Activated naive CD8-positive, alpha-beta T cell treated with anti-CD3 and anti-CD28 coated beads for 36 hours (primary cell): ENCODE measurements around the gene PRKACB. TPM values are rescaled to one million over a fixed set of nuclear protein-coding genes. Genes with fewer than 3 reads are reported as not detected.
A peak's percentile ranks its signal among the peaks of the same experiment; 100 is the strongest.
"Not testable (repeated sequence)": the region's sequence is repeated elsewhere in the genome, so short reads cannot be mapped to it uniquely, and the experiment has no call there.

ENCODE experiments used
- DNase-seq: peaks from one replicate; pipeline ENCODE4 v3.0.0; 2021
- H3K27ac Mint-ChIP-seq: one replicate; pipeline ENCODE4 v1.8.0; 2022; ENCODE audit warnings: mild to moderate bottlenecking, moderate library complexity, mixed read lengths
- H3K27me3 Mint-ChIP-seq: one replicate; pipeline ENCODE4 v1.8.0; 2022; ENCODE audit warnings: mild to moderate bottlenecking, mixed read lengths
- H3K36me3 Mint-ChIP-seq: one replicate; pipeline ENCODE4 v1.8.0; 2021; ENCODE audit warnings: mild to moderate bottlenecking, mixed read lengths
- H3K4me1 Mint-ChIP-seq: one replicate; pipeline ENCODE4 v1.8.0; 2021; ENCODE audit warnings: mixed read lengths
- H3K4me3 Mint-ChIP-seq: one replicate; pipeline ENCODE4 v1.8.0; 2022; ENCODE audit warnings: mild to moderate bottlenecking, moderate library complexity, mixed read lengths
- H3K9me3 Mint-ChIP-seq: one replicate; pipeline ENCODE4 v1.8.0; 2022; ENCODE audit warnings: mixed read lengths
- total RNA-seq, 2 experiments: library from RNA; stranded (reverse); gene quantifications; one replicate each; pipeline ENCODE4 v1.2.3, GENCODE V29; 2021

PRKACB gene
- total RNA-seq, result 10 to 100 TPM; 43.2 to 49.7 TPM

GRCh38 chr1:84143796-84144565 lies at the start of gene PRKACB:
Gene PRKACB (plus strand): TSS chr1:84144271. CDS start chr1:84144362, 91 bp downstream.
- H3K9me3 Mint-ChIP-seq, result peaks cover 1% of the 10 kb centered on the region
- H3K4me1 Mint-ChIP-seq, result peaks cover 33% of the 10 kb centered on the region
- no peak for DNase-seq
- H3K27me3 Mint-ChIP-seq, result no peaks in the 10 kb centered on the region
- peak within 1 kb of the TSS; percentile 92 for H3K4me3 Mint-ChIP-seq
- peak within 1 kb of the TSS; percentile 96 for H3K27ac Mint-ChIP-seq
- peaks cover 4% of the 10 kb centered on the region for H3K36me3 Mint-ChIP-seq

- no peak for DNase-seq
- H3K9me3 Mint-ChIP-seq, result no peaks in the 10 kb centered on the region
- H3K27ac Mint-ChIP-seq, result no peak overlapping the region
- no peak overlapping the region for H3K4me3 Mint-ChIP-seq
- peaks cover 14% of the 10 kb centered on the region for H3K4me1 Mint-ChIP-seq
- no peaks in the 10 kb centered on the region for H3K27me3 Mint-ChIP-seq
- peaks cover 11% of the 10 kb centered on the region for H3K36me3 Mint-ChIP-seq
Observed at GRCh38 chr1:84095308-84095707, 48.8 kb upstream of the PRKACB start.

- no peaks in the 10 kb centered on the region for H3K27me3 Mint-ChIP-seq
- no peak overlapping the region for H3K4me3 Mint-ChIP-seq
- peaks cover 10% of the 10 kb centered on the region for H3K4me1 Mint-ChIP-seq
- no peak overlapping the region for H3K27ac Mint-ChIP-seq
- DNase-seq, result no peak
- peaks cover 11% of the 10 kb centered on the region for H3K36me3 Mint-ChIP-seq
- H3K9me3 Mint-ChIP-seq, result no peaks in the 10 kb centered on the region
Observed at GRCh38 chr1:84096176-84096575, 47.9 kb upstream of the PRKACB start.

GRCh38 chr1:84101204-84101603 lies 42.9 kb upstream of the PRKACB start:
- Mint-ChIP-seq H3K27me3 (no peaks in the 10 kb centered on the region), H3K27ac (no peak overlapping the region), H3K4me3 (no peak overlapping the region), H3K36me3 (peaks cover 3% of the 10 kb centered on the region), H3K4me1 (peaks cover 4% of the 10 kb centered on the region), H3K9me3 (no peaks in the 10 kb centered on the region)
- no peak for DNase-seq

- H3K4me1 Mint-ChIP-seq, result peaks cover 6% of the 10 kb centered on the region
- DNase-seq, result no peak
- peaks cover 15% of the 10 kb centered on the region for H3K36me3 Mint-ChIP-seq
- peaks cover 9% of the 10 kb centered on the region for H3K9me3 Mint-ChIP-seq
- H3K4me3 Mint-ChIP-seq, result no peak overlapping the region
- H3K27me3 Mint-ChIP-seq, result no peaks in the 10 kb centered on the region
- no peak overlapping the region for H3K27ac Mint-ChIP-seq
Observed at GRCh38 chr1:84103197-84103992, 40.7 kb upstream of the PRKACB start.

GRCh38 chr1:84107538-84107937 lies 36.5 kb upstream of the PRKACB start:
- peaks cover 18% of the 10 kb centered on the region for H3K36me3 Mint-ChIP-seq
- not testable (repeated sequence) for H3K4me1 Mint-ChIP-seq

GRCh38 chr1:84107955-84108354 lies 36.1 kb upstream of the PRKACB start:
- H3K9me3 Mint-ChIP-seq, result peaks cover 9% of the 10 kb centered on the region
- no peaks in the 10 kb centered on the region for H3K27me3 Mint-ChIP-seq
- no peak for DNase-seq
- H3K36me3 Mint-ChIP-seq, result peaks cover 18% of the 10 kb centered on the region
- no peak overlapping the region for H3K27ac Mint-ChIP-seq
- no peak overlapping the region for H3K4me3 Mint-ChIP-seq
- H3K4me1 Mint-ChIP-seq, result peaks cover 9% of the 10 kb centered on the region

More at GRCh38 chr1:84107538-84107937, 36.5 kb upstream of the PRKACB start:
- not testable (repeated sequence) for H3K27ac Mint-ChIP-seq, H3K9me3 Mint-ChIP-seq, H3K27me3 Mint-ChIP-seq, DNase-seq, H3K4me3 Mint-ChIP-seq

- Mint-ChIP-seq H3K27ac (no peak overlapping the region), H3K36me3 (peaks cover 18% of the 10 kb centered on the region)
Observed at GRCh38 chr1:84108900-84109578, 35.0 kb upstream of the PRKACB start.

GRCh38 chr1:84110629-84111028 lies 33.4 kb upstream of the PRKACB start:
- Mint-ChIP-seq H3K4me3 (no peak overlapping the region), H3K9me3 (peaks cover 9% of the 10 kb centered on the region), H3K27me3 (no peaks in the 10 kb centered on the region), H3K4me1 (peaks cover 5% of the 10 kb centered on the region), H3K27ac (no peak overlapping the region), H3K36me3 (peaks cover 16% of the 10 kb centered on the region)
- DNase-seq, result no peak

More at GRCh38 chr1:84108900-84109578, 35.0 kb upstream of the PRKACB start:
- H3K9me3 Mint-ChIP-seq, result peaks cover 9% of the 10 kb centered on the region
- H3K4me3 Mint-ChIP-seq, result no peak overlapping the region
- H3K27me3 Mint-ChIP-seq, result no peaks in the 10 kb centered on the region
- peaks cover 5% of the 10 kb centered on the region for H3K4me1 Mint-ChIP-seq
- no peak for DNase-seq

- H3K36me3 Mint-ChIP-seq, result no peaks in the 10 kb centered on the region
- H3K4me1 Mint-ChIP-seq, result peaks cover 19% of the 10 kb centered on the region
- peaks cover 1% of the 10 kb centered on the region for H3K9me3 Mint-ChIP-seq
- DNase-seq, result no peak
- no peak overlapping the region for H3K27ac Mint-ChIP-seq
- H3K4me3 Mint-ChIP-seq, result no peak overlapping the region
- no peaks in the 10 kb centered on the region for H3K27me3 Mint-ChIP-seq
Observed at GRCh38 chr1:84116558-84116957, 27.5 kb upstream of the PRKACB start.

- H3K4me1 Mint-ChIP-seq, result peaks cover 19% of the 10 kb centered on the region
- peaks cover 1% of the 10 kb centered on the region for H3K9me3 Mint-ChIP-seq
- no peak overlapping the region for H3K27ac Mint-ChIP-seq
- H3K4me3 Mint-ChIP-seq, result no peak overlapping the region
- no peaks in the 10 kb centered on the region for H3K36me3 Mint-ChIP-seq
- H3K27me3 Mint-ChIP-seq, result no peaks in the 10 kb centered on the region
- DNase-seq, result no peak
Observed at GRCh38 chr1:84117868-84118267, 26.2 kb upstream of the PRKACB start.

- H3K4me1 Mint-ChIP-seq, result peaks cover 16% of the 10 kb centered on the region
- H3K27me3 Mint-ChIP-seq, result no peaks in the 10 kb centered on the region
- H3K36me3 Mint-ChIP-seq, result no peaks in the 10 kb centered on the region
- no peak overlapping the region for H3K4me3 Mint-ChIP-seq
- H3K27ac Mint-ChIP-seq, result no peak overlapping the region
- DNase-seq, result no peak
- H3K9me3 Mint-ChIP-seq, result peaks cover 1% of the 10 kb centered on the region
Observed at GRCh38 chr1:84121360-84121759, 22.7 kb upstream of the PRKACB start.

- Mint-ChIP-seq H3K9me3 (no peaks in the 10 kb centered on the region), H3K4me3 (no peak overlapping the region), H3K36me3 (no peaks in the 10 kb centered on the region), H3K4me1 (peaks cover 7% of the 10 kb centered on the region), H3K27me3 (no peaks in the 10 kb centered on the region), H3K27ac (no peak overlapping the region)
- peak; percentile 23 for DNase-seq
Observed at GRCh38 chr1:84122780-84123382, 21.2 kb upstream of the PRKACB start.

- Mint-ChIP-seq H3K27me3 (no peaks in the 10 kb centered on the region), H3K36me3 (peaks cover 3% of the 10 kb centered on the region), H3K4me1 (peaks cover 15% of the 10 kb centered on the region), H3K27ac (no peak overlapping the region), H3K9me3 (peaks cover 8% of the 10 kb centered on the region), H3K4me3 (no peak overlapping the region)
- no peak for DNase-seq
Observed at GRCh38 chr1:84133479-84133878, 10.6 kb upstream of the PRKACB start.

GRCh38 chr1:84135341-84135740 lies 8.7 kb upstream of the PRKACB start:
- peaks cover 3% of the 10 kb centered on the region for H3K36me3 Mint-ChIP-seq
- no peak overlapping the region for H3K27ac Mint-ChIP-seq
- no peak overlapping the region for H3K4me3 Mint-ChIP-seq
- H3K9me3 Mint-ChIP-seq, result peaks cover 13% of the 10 kb centered on the region
- no peaks in the 10 kb centered on the region for H3K27me3 Mint-ChIP-seq
- no peak for DNase-seq
- peaks cover 15% of the 10 kb centered on the region for H3K4me1 Mint-ChIP-seq
